ENCODE results near the gene RNASE11. TPM values are rescaled to one million over a fixed set of nuclear protein-coding genes. Genes with fewer than 3 reads are reported as not detected.

The RNASE11 gene
- total and polyA plus RNA-seq, 2 of the 4 experiments (the other 2 are of a cell fraction): not detected

GRCh38 chr14:20603813-20604690 lies 16.3 kb upstream of the RNASE11 start:
- POLR2A ChIA-PET (ENCODE audit: unreplicated experiment): no interaction called here
- 50% methylated on average over 5 of the region's 13 CpGs; no CpG with 5 or more reads in 1 of the 2 experiments for WGBS, 2 experiments (ENCODE audit: extremely low coverage in 2 of 2, insufficient read length in 1 of 2)

More at GRCh38 chr14:20603813-20604690, 16.3 kb upstream of the RNASE11 start:
- Histone ChIP-seq H3K14ac (replicated peaks; ENCODE audit: low read depth, low read length) (no peak overlapping the region), H4K8ac (ENCODE audit: low read depth in 2 of 2, low read length in 2 of 2) (no peak overlapping the region), H2BK20ac (ENCODE audit: low read depth, low read length) (no peak overlapping the region), H3K18ac (ENCODE audit: low read depth, low read length) (no peak overlapping the region), H3K4ac (ENCODE audit: low read depth, low read length) (no peak overlapping the region), H2BK120ac (ENCODE audit: low read depth, low read length) (no peak overlapping the region), H2AK9ac (replicated peaks; ENCODE audit: low read depth, low read length, poor library complexity) (no peak overlapping the region), H2AFZ (replicated peaks; ENCODE audit: low read length, poor library complexity) (no peak overlapping the region), H3K79me1 (ENCODE audit: low read depth in 1 of 2, low read length in 2 of 2) (no peaks in the 10 kb centered on the region), H4K20me1 (ENCODE audit: insufficient read depth, low read length) (no peaks in the 10 kb centered on the region), H2AK5ac (ENCODE audit: low read depth, low read length) (no peak overlapping the region), H2BK15ac (ENCODE audit: low read depth, low read length) (no peak overlapping the region), H4K91ac (ENCODE audit: insufficient read depth, low read depth, low read length) (no peak overlapping the region), H3K23ac (ENCODE audit: low read depth, low read length) (no peak overlapping the region), H3K9ac (ENCODE audit: low read depth, low read length) (no peak overlapping the region), H3K9me1 (ENCODE audit: insufficient read depth, low read length) (no peaks in the 10 kb centered on the region), H3K27me3 (ENCODE audit: control insufficient read depth, insufficient read depth, low read length) (no peaks in the 10 kb centered on the region), H3K4me1 (ENCODE audit: control insufficient read depth, insufficient read depth, low read length) (no peaks in the 10 kb centered on the region), H3K4me2 (ENCODE audit: low read depth, low read length) (no peak overlapping the region), H3K4me3 (ENCODE audit: insufficient read depth, low read depth, low read length) (no peak overlapping the region), H3K56ac (ENCODE audit: extremely low read depth, insufficient read depth, low read length) (no peak overlapping the region), H4K5ac (ENCODE audit: low read depth, low read length) (no peak overlapping the region), H3K27ac (ENCODE audit: insufficient read depth, low read length) (no peak overlapping the region), H3K36me3 (ENCODE audit: control insufficient read depth, insufficient read depth, low read length) (no peaks in the 10 kb centered on the region), H3K9me3 (ENCODE audit: control insufficient read depth, insufficient read depth, low read length) (no peaks in the 10 kb centered on the region), H2BK5ac (ENCODE audit: low read depth, low read length, poor library complexity, severe bottlenecking) (no peak overlapping the region)
- ATAC-seq (ENCODE audit: low read depth) (no peak), DNase-seq (no peak)
- in situ Hi-C loops (cut with MboI; ENCODE audit: low sequenced_read_pairs) (no loop called here), intact Hi-C loops (cut with micrococcal nuclease) (no loop called here), dilution Hi-C loops (cut with HindIII; ENCODE audit: low sequenced_read_pairs, unreplicated experiment) (no loop called here)
- TF ChIP-seq ELK1 (IDR thresholded peaks at IDR 0.05; ENCODE audit: borderline replicate concordance, low read depth, low read length): no peak
- TF ChIP-seq CTCF (conservative IDR thresholded peaks at IDR 0.05; ENCODE audit: low read depth, low read length): no peak
- TF ChIP-seq NFE2L2 (IDR thresholded peaks at IDR 0.05; ENCODE audit: low read depth, low read length): no peak
- no peak for TF ChIP-seq USF2 (IDR thresholded peaks at IDR 0.05; ENCODE audit: low read depth, low read length)
- TF ChIP-seq RCOR1 (IDR thresholded peaks at IDR 0.05; ENCODE audit: insufficient replicate concordance, low read length): no peak
- no peak for TF ChIP-seq MAFK (IDR thresholded peaks at IDR 0.05; ENCODE audit: low read depth, low read length)
- CTCF ChIA-PET: no interaction called here
- no TSS peak for BruUV-seq (replicated peaks)

Data from IMR-90 (cell line).